ENCODE results near the gene GLB1L3.

GRCh38 chr11:134275534-134276395 lies at the start of gene GLB1L3:
- peak; percentile 49 to 72 (median 58) for TF ChIP-seq CTCF (optimal IDR thresholded peaks at IDR 0.05 in 1 of 3, IDR thresholded peaks at IDR 0.05 in 1 of 3, conservative IDR thresholded peaks at IDR 0.05 in 1 of 3; ENCODE audit: extremely low read depth in 1 of 3, insufficient read depth in 2 of 3, low read length in 3 of 3)
- TF ChIP-seq EZH2 (IDR thresholded peaks at IDR 0.05; ENCODE audit: low read length), result no peak

Data from keratinocyte (primary cell).